SH-SY5Y (cell line): Measurements from ENCODE around the gene TACC3.

Source experiments
- GATA2 ChIP-seq: IDR thresholded peaks from 2 replicates; pipeline ENCODE4 v1.6.1; 2011; ENCODE audit warnings: mild to moderate bottlenecking, low read depth, low read length
- GATA3 ChIP-seq: IDR thresholded peaks from 2 replicates; pipeline ENCODE4 v1.6.1; 2011; ENCODE audit warnings: low read depth, mild to moderate bottlenecking, low read length, moderate library complexity

- TF ChIP-seq GATA2 (no peak), GATA3 (no peak)
Measured at GRCh38 chr4:1741208-1741607, 19.9 kb downstream of the TACC3 start.
